HG03159 (cell line): ENCODE measurements around the gene FAM53B.
A peak's percentile ranks its signal among the peaks of the same experiment; 100 is the strongest.

Experiments used
- ATAC-seq: cut with Tn5 transposase; IDR thresholded peaks from one replicate; pipeline ENCODE4 v1.9.1; 2021; ENCODE audit warnings: mild to moderate bottlenecking, moderate library complexity; ENCODE audit not compliant: unreplicated experiment

The FAM53B gene

DNA sequence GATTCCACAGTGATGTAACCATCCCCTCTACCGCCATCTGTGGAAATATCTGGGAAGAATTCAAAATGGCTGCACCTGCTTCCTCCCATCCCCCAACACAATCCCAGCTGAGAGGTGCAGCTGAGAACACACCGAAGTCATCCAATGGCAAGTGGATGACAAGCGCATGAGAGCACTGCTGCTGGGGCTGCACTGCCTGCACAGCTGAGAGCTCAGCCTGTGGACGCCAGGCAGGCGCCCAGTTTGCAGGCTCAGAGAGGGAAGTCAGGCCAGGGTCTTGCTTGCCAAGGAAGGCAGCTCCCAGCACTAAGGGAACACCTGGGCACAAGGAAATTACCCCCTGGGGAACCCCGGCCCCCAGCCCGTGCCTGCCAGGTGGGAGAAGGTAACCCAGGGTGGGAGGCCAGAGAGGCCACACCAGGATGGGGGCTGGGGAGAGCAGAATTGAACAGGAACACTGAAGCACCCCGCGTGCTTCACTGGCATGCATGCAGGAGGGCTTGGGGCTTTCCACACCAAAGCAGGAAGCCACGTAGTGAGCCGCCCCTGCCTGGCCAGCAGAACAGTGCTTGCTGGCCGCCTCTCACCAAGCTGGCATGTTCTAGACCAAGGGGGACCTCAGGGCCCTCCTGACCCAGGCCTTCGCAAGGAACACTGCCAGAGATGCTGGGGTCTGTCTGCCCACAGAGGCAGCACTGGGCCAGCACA is 46.2 kb downstream of the FAM53B start:
- peak; percentile 34 for ATAC-seq

DNA sequence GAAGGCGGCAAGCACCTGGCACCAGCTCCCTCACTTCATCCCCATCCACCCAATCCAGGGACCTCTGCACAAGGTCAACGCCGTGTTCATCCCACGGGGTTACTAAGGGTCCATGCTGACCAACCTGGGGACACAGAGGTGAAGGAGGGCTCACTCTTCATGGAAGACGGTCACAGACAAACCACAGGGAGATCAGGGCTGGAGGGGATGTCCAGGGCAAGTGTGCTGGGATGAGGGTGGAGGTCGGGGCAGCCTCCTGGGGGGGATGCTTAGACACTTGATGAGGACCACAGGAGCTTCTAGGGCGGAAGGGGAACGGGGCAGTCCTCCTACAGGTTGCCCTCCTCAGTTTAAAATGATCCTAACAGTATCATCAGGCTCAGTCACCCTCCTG is 46.7 kb downstream of the FAM53B start:
- ATAC-seq, result no peak

DNA sequence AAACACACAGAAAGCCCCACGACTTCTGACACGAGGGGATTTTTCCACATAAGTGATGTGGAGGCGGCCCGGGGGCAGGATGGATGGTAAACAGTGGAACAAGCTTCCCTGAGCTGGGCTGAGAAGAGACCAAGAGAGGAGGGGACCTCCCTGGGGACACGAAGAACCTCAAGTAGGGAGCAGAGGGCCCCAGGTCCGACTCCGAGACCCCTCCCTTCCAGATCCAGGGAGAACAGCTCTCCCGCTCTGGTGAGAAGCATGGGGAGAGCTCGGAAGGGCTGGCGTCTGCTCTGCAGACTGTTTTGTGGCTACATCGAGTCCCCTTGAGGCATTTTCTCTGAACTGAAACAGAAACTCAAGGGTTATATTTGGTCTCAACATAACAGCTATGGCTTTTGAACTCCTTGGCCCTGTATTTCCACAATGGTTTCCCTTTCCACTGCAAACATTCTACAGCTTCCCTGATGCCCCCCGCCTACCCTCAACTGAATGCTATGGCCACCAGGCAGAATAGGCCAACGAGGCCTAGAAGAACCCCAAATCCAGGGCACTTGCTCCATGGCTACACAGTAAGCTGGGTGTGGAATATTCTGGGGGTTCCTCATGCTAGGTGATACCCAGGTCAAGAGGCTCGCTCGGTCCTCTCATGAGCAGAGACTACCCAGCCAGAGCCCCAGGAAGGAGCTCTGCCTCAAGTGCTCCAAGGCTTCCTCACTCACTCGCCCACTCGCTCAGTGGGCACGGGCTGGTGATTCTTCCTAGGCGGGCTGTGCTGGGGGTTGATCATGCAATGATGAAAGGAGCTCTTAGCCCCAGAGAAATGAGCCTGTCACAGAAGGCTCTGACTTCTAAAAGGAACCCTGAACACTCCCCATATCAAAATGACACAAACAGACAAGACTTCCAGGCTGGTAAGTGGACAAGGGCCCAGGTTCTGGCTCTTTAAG is 47.5 kb downstream of the FAM53B start:
- peak; percentile 65 for ATAC-seq

DNA sequence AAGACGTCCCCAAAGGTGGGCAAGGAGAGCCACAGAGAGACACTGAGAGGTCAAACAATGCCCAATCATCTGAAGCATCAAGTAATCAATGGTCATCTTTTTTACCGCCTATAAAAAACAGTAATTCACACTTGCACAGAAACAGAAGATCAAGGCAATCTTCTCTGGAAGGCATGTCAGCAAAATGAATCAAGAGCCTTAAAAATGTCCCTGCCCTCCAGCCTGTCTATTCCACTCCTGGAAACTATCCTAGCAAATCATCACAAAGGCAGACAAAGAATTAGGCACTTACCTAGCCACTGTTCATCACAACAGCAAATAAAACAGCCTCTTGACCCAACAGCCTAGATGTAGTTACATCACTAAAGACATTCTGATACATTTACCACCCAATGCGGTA is 48.9 kb downstream of the FAM53B start:
- ATAC-seq, result no peak

DNA sequence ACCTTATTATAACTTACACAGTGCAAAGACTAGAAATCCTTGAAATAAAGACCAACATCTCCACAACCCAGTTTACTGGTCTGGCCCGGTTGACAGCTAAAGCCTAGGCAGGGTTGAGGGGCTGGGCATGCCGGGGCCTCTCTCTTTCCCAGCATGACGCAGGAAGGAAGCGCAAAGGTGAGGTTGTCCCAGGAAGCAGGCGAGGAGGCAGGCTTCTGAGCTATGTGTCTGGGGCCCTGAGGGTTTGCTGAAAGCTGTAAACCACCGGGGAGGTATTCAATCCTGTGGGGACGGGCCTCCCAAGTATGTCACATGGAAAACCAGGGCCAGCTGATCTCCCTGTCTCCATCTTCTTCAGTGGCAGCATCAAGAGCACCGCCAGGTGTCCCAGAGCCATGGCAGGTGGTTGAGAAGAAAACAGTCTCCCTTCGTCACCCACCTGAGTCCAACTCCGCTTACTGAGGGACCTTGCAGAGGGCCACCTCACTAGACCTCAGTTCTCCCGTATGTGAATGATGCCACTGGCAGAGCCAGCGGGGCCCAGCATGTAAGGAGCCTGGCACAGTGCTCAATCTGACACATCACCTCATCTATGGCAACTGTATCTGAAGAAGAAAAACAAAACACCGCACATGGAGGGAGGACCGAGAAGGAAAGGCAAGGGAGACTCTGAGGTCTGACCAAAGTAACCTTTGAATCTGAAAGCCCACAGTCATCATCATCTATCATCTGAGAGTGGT is 49.5 kb downstream of the FAM53B start:
- ATAC-seq, result no peak

DNA sequence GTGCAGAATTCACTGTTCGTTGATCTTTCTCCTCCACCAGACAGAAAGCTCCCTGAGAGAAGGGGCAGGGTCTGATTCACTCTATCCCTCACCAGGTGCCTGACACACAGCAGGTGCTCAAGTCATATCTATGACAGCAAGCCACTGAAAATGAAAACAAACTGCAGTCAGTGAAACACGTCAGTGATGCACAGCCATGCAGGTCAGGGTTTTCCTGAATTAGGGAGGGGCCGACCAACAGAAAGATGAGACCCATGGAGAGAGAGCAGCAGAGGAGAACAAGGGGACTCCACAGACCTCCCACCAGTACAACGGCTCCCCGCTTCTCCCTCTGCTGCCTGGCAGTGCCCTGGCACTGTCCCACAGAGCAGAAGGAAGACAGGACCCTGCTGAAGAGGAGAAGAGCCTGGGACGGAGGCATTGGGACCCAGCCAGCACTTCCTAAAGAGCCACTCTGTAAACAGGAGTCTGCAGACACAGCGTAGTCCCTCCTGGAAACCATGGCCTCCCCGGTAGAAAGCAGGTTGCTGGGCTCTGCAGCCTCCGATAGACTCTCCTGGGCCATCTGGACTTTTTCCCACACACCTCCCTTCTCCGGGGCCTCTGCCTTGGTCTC is 50.3 kb downstream of the FAM53B start:
- peak; percentile 35 for ATAC-seq

DNA sequence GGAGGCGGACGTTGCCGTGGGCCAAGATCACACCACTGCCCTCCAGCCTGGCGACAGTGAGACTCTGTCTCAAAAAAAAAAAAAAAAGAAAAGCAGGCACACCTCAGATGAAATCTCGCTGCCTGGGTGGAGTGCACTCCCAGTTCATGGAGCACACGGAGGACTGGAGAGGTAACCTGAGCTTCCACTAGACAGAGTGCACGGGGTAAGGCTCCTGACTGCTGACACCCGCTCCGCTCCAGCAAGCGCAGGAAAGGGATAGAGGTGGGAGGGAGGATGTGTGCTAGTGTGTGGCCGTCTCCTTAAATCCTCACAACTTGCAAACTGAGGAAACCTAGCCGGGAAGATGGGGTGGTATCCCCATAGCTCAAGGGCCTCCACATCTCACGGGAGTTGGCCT is 50.8 kb downstream of the FAM53B start:
- no peak for ATAC-seq

DNA sequence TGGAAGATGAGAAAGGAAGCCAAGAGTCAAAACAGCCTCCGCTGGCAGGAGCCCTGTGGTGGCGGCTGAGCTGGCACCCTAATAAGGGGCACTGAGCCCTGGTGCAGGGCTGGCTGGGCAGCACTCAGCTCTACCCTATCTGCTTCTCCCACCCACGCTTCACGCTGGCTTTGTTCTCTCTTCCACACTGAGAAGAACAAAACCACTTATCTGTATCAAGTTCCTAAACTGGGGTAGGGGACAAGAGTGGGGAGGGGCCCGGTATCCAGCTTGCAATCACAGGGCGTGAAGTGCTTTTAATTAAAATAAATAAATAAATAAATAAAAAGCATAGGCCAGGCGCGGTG is 52.1 kb downstream of the FAM53B start:
- ATAC-seq, result no peak

DNA sequence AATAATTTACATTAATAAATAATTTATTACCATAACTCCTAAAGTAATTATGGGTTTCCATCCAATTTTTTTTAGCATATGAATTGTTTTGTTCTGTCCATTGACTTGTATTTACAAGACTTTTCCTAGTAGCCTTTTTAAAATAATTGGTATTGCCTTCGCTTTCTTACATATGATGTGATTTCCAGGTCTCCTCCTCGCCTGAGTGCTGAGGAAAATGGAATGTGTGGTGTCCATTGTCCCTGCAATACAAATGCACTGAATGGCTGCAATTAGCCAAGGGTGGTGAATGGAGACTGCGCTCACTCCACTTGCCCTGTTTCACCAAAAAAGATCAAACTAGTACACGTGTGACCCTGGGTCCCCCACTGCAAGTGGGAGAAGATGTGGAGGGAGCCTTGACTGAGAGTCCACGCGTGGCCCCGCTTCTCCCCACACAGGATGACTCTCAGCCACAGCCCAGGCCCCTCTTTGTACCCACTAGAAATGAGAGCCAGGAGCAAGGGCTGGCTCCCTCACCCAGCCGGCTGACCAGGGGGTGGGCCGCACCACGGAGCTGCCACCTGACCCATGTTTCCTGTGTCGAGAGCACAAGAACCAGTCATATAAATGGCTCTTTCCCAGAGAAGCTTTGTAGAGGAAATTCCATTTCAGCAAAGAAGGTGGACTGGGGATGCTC is 52.6 kb downstream of the FAM53B start:
- ATAC-seq, result no peak

DNA sequence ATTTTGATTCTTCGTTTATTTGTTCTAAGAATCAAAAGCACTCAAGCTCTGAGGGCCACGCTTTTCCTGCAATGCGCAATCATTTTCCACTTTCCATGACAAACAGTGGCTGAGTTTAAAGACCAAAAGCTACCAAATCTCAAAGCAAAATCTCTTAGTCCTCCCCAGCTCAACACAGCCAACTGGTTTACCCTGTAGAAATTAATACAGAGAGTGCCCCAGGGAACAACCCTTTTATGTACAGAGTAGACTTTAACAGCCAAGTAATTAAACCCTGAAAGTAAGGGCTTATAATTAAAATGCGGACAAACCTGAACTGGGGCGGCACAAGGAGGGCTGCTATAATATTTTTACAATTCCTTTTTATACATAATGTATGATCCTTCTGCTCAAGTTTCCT is 53.2 kb downstream of the FAM53B start:
- no peak for ATAC-seq

DNA sequence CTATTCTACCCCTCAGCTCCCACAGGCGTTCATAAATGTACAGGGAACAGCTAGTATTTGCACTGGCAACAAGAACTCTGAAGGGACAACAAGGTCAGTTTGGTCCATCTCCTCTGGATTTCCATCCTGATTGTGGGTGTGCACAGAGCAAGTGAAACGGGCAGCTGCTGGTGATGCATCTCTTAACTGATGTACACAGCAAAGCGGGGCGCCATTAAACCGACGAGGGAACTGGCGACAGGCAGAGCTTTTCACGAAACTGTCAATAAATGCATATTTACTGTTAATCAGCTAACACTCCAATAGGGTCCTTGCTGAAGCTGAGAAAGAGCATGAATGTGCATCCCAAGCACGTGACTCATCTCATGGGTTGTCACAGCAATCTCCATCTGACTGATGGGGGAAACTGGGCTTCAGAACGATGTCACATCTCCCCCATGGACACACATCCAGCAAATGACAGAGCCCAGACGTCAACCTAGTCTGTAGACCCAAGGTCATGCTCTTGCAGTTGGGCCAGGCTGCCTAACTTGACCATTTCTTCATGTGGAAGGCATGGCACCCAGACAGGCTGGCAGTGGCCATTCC is 54.2 kb downstream of the FAM53B start:
- no peak for ATAC-seq

DNA sequence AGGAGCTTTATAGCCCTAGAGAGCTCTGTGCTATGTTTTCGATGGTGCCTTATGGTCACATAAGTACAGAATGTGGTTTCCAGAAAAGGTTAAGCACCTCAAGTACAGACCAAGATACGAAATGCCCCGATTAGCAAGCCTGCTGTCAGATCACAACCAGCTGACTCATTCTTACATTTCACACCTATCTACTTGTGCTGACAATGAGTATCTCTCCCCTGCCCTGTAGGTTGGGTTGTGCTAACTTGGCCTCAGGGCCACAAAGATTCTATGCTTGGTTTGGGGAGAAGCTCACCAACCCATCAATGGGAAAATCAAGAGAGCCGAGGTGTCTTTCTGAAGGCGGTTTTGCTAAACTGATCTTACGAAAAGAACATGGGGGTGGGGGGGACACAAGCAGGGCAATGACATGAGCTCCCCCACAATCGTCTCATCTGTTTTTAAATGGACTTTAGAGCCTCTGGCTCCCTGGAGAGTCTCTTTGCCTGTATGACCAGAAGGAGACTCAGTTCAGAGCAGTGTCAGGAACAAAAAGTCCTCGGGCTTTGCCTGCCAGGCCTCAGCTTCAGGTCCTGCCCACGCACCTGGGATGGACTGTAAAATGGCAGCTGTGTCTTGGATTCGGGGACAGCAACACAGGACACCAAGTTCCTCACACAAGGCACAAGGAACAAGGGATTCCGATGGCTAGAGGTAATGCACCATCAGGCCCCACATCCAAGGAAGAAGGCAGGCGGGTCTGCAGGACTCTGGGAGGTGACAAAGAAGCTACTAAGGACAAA is 55.1 kb downstream of the FAM53B start:
- ATAC-seq, result peak; percentile 85

DNA sequence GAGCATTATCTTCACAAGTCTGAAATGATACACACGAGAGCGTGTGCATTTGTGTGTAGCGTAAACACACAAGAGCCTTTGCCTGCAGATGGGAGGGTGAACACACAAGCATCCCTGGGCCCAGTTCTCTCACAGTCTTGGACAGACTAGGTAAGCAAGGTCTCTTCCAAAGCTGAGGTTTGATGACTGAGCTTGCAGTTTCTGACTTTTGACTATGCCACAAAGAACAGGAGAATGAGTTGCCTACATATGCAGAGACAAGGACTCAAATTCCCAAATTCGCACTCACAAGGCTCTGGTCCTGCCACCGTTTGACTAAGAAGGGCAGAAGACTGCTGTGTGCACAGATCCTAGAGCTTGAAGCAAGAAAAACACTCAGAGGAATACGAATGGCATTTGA is 55.8 kb downstream of the FAM53B start:
- ATAC-seq, result no peak

DNA sequence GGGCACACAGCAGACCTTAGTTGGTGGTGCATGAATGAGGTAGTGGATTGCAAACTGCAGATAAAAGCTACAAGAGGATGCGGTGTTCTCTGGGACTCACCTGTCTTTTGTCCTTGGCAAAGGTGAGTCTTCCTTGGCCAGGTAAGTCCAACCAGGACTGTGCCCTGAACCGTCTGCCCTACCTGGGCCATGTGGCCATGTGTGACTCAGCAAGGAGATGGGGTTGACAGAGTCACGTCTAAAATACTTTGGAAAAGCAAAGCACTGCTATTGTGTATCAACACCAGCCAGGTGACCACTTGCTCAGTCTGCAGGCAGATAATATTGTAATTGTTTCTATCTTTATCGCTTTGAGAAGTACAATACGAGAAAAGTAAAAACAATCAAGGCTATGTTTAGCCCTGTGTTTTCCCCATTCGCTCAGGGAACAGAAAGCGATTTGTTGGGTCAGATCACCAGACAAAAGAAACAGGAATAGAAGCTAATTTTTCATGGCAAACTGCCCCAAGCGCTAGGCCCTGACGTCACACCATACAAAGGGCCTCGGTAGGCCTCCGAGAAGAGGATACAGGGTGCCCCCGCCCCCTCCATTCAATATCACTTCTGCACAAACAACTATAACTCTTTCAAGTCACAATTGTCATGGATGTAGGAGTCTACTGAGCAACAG is 57.3 kb downstream of the FAM53B start:
- ATAC-seq, result no peak

DNA sequence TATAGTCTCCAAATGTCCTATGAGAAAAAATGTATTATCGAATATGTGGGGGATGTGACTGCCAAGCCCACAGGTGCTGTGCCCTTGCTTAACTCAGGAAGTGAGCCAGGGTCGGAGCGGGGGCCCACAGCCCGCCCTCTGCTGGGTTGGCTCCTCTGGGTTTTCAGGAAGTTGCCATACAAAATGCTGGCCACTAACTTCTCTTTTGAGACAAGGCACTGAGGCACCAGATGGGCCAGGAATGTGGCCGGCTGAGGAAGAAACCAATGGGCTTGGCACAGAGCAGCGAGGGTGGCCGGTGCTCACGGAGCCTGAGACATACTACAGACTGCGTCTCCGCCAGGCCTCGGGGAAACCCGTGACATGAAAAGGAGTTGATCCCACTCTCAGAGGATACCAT is 58.9 kb downstream of the FAM53B start:
- no peak for ATAC-seq

DNA sequence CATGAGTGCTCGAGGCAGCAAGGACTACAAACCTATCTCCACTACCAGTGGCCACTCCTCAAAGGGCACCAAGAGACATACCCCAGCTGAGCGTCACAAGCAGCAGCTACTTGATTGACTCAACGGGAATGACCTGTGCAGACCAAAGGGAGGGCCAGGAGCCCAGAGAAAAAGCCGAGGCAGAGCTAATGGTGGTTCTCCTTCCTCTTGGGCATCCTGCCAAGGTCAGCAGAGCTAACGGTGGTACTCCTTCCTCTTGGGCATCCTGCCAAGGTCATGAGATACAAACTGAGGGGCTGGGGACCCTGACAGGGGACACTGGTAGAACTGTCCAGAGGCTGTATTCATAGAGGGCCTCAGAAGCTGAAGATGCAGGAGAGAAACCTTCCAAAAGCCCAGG is 60.4 kb downstream of the FAM53B start:
- ATAC-seq, result no peak

DNA sequence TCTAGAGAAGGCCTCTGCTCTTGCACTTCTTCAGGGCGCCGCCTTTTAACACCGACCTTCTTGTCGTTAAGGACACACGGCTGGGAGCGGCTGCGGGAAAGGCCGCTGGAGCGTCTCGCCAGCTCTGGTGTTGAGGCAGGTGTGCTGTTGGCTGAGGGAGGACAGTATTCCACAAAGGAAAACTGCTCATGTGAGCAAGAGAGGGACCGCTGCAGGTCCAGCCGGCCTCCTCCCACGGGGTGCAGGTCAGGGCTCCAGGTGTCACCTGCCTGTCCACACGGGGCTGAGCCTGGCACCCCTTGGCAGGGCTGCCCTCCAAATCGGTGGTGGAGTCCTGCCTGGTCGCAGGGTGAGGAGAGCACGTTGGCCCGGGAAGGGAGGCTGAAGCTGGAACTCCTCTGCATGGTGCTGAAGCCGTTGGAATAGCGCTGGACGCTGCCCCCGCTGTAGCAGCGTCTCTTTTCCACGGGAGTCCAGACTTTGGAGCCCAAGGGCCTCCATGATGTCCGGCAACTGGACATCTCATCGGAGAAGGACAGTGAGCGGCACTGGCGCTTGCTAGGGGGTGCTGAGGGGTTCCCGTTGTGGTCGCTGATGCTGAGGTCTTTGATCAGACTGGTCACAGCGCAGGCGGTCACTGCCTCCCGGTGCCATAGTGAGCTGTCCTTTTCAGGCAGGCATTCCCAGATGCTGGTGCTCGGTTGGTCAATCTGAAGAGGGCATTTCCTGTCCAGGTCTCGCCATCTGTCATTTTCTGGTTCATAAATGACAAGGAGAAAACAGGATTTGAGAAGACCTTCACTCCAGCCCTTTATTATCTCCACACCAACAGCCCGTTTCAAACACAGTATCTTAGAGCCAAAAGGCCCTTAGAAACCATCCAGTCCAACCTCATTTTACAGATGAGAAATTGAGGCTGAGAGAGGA is 62.3 kb downstream of the FAM53B start:
- ATAC-seq, result no peak

DNA sequence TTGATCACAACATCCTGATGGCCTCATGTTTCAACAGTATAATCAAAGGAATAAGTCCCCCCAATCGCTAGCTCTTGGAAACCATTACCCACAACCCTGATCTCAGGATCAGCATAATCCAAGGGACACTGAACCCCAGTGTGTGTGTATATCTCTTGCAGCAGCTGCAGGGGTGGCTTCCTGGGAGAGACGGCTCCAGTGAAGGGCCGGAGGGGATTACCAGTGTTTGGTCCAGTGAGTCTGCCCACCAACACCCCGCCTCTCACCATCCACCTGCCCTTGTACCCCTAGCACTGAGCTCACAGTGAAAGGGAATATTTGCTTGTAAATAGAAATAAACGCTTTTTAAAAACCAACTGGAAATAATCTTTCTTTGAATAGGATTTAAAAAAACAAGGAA is 63.1 kb downstream of the FAM53B start:
- no peak for ATAC-seq
